Ishikawa (cell line): ENCODE data around the gene NUP43.
A peak's percentile ranks its signal among the peaks of the same experiment; 100 is the strongest.

Source experiments
- CEBPB ChIP-seq: IDR thresholded peaks from 2 replicates; pipeline ENCODE4 v1.6.1; 2012
- CREB1 ChIP-seq: IDR thresholded peaks from 2 replicates; pipeline ENCODE4 v1.6.1; 2012; ENCODE audit warnings: low read depth
- EGR1 ChIP-seq: IDR thresholded peaks from 2 replicates; pipeline ENCODE4 v1.6.1; 2012
- EP300 ChIP-seq: IDR thresholded peaks from 2 replicates; pipeline ENCODE4 v1.6.1; 2012; ENCODE audit warnings: borderline replicate concordance
- FOXM1 ChIP-seq: IDR thresholded peaks from 2 replicates; pipeline ENCODE4 v1.6.1; 2012; ENCODE audit warnings: low read depth, borderline replicate concordance
- NFIC ChIP-seq: IDR thresholded peaks from 2 replicates; pipeline ENCODE4 v1.6.1; 2012
- RAD21 ChIP-seq: IDR thresholded peaks from 2 replicates; pipeline ENCODE4 v1.6.1; 2012; ENCODE audit warnings: low read depth
- REST ChIP-seq: IDR thresholded peaks from 2 replicates; pipeline ENCODE4 v1.6.1; 2012; ENCODE audit warnings: low read depth, mild to moderate bottlenecking
- TAF1 ChIP-seq: IDR thresholded peaks from 2 replicates; pipeline ENCODE4 v1.6.1; 2012; ENCODE audit warnings: low read depth, mild to moderate bottlenecking
- TCF12 ChIP-seq: IDR thresholded peaks from 2 replicates; pipeline ENCODE4 v1.6.1; 2012; ENCODE audit warnings: low read depth
- TEAD4 ChIP-seq: IDR thresholded peaks from 2 replicates; pipeline ENCODE4 v1.6.1; 2012
- USF1 ChIP-seq: IDR thresholded peaks from 2 replicates; pipeline ENCODE4 v1.6.1; 2012
- YY1 ChIP-seq: IDR thresholded peaks from 2 replicates; pipeline ENCODE4 v1.6.1; 2012; ENCODE audit warnings: low read depth
- ZBTB7A ChIP-seq: IDR thresholded peaks from 2 replicates; pipeline ENCODE4 v1.6.1; 2012; ENCODE audit warnings: low read depth
- TF ChIP-seq, protein P1 (sequence below): IDR thresholded peaks from 2 replicates; pipeline ENCODE4 v1.6.1; 2012

The NUP43 gene

DNA sequence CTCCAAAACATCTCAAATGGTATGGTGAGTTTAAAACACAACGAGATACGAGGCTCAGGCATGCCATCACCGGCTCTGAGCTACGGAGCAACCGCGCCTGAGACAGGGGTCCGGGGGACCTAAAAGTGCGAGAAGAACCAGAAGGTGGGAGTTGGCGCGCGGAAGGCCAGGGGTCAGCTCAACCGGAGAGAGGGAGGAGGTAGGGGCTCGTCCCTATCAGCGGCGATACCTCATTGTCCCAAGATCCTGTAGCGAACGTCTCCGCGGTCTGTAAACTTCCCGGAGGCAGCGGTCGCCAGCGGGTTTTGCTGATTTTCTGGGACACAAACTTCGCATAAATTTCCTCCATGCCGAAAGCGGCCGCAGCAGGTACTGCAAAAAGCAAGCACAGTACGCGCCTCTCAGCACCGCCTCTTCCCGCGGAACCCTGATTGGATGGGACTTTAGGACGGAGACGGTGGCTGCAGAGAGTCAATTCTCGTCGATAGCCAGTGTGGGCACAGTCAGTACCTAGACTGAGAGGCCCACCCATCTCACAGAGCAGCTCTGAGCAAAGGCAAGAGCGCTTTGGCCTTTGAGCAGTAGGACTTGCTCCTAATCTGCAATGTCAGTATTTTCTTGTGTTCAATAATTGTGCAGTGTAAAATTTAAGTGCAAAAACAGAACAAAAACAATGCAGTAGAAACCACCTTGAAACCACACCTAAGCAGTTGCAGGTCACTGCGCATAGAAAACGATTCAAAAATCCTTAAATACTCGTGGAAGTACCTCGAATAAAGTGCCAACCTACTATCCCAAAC is at the start of gene NUP43:
NUP43 (minus strand) TSS at position 383 of the 800 bp plus-strand sequence; CDS start at position 349, 34 bp downstream.
- no peak for TF ChIP-seq CEBPB
- peak; percentile 42; the same call in 1 of the 2 replicates for TF ChIP-seq TCF12
- TF ChIP-seq REST, result no peak
- no peak; the same call in 1 of the 2 replicates for TF ChIP-seq YY1
- TF ChIP-seq TEAD4, result no peak
- TF ChIP-seq ZBTB7A, result no peak
- TF ChIP-seq RAD21, result no peak
- TF ChIP-seq FOXM1, result no peak
- peak; percentile 82 for TF ChIP-seq TAF1
- TF ChIP-seq EGR1, result no peak
- TF ChIP-seq CREB1, result no peak
- 0 out of 2 replicates have a peak, but pooled peaks have one; percentile 15 for TF ChIP-seq NFIC
- TF ChIP-seq, protein P1, sequence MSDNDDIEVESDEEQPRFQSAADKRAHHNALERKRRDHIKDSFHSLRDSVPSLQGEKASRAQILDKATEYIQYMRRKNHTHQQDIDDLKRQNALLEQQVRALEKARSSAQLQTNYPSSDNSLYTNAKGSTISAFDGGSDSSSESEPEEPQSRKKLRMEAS, result peak; percentile 66
- TF ChIP-seq USF1, result no peak
- no peak for TF ChIP-seq EP300

- TF ChIP-seq RAD21 (no peak), CREB1 (no peak)
Observed at GRCh38 chr6:149783551-149783950, 37.2 kb upstream of the NUP43 start.

DNA sequence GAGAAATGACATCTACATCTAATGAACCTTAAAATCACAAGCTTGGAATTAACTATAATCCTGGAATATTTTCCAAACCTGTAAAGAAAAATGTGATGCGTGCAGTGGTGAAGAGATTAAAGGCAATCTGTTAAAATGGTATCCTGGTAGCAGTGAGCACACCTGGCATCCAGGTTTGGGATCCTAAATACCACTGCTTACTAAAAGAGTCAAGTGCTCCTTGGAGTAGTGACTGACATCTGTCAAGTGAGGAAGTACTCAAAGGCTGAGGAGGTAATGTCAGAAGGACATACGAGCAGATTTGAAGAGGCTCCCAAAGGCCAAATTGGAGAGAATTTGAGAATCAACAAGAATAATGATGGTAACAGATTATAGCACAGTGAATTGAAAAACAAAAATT is 36.0 kb upstream of the NUP43 start:
- no peak for TF ChIP-seq REST
- no peak for TF ChIP-seq EGR1

GRCh38 chr6:149781715-149782114 is 35.4 kb upstream of the NUP43 start:
- TF ChIP-seq REST (no peak), TEAD4 (no peak), CREB1 (no peak), EP300 (no peak), YY1 (no peak), RAD21 (no peak), CEBPB (no peak), NFIC (no peak), USF1 (no peak), EGR1 (no peak), ZBTB7A (no peak), TCF12 (no peak), TAF1 (no peak), FOXM1 (no peak)
- TF ChIP-seq, protein P1, result no peak

DNA sequence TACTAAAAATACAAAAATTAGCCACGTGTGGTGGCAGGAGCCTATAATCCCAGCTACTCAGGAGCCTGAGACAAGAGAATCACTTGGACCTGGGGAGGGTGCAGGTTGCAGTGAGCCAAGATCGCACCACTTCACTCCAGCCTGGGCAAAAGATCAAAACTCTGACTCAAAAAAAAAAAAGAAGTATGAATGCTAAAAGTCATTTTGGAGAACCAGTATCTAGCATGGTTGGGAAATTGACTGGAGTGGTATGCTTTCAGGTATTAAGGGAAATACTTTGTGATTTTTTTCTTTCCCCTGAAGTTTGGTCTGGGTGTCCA is 33.3 kb upstream of the NUP43 start:
- no peak for TF ChIP-seq NFIC
- no peak for TF ChIP-seq REST
- TF ChIP-seq TCF12, result no peak
- no peak for TF ChIP-seq EP300
- TF ChIP-seq YY1, result no peak
- TF ChIP-seq USF1, result no peak
- no peak for TF ChIP-seq RAD21
- TF ChIP-seq FOXM1, result no peak
- no peak for TF ChIP-seq TEAD4
- TF ChIP-seq CEBPB, result no peak
- no peak for TF ChIP-seq ZBTB7A
- TF ChIP-seq EGR1, result no peak
- no peak for TF ChIP-seq TAF1
